GM10248 (cell line): Measurements from ENCODE around the gene AGPAT3.

Experiments used
- CTCF ChIA-PET: fragments of 300-600 bp; sonication (Branson Sonifier 250); formaldehyde crosslinking; extraction: SDS; loops from one replicate; lab custom pipeline; 2021; ENCODE audit warnings: antibody characterized with exemption; lab: Yijun Ruan, JAX
- POLR2A ChIA-PET: fragments of 350-650 bp; sonication (Branson Sonifier 250); formaldehyde crosslinking; extraction: SDS; loops from one replicate; lab custom pipeline; 2020; ENCODE audit warnings: antibody characterized with exemption; lab: Yijun Ruan, JAX
- DNase-seq: peaks from one replicate; pipeline ENCODE4 v3.0.0; 2012; ENCODE audit errors: extremely low spot score
- CTCF ChIP-seq: IDR thresholded peaks from 2 replicates; pipeline ENCODE4 v1.5.1; 2012; ENCODE audit warnings: mild to moderate bottlenecking, low read depth; ENCODE audit errors: extremely low read depth, missing control alignments, control extremely low read depth

The AGPAT3 gene

DNA sequence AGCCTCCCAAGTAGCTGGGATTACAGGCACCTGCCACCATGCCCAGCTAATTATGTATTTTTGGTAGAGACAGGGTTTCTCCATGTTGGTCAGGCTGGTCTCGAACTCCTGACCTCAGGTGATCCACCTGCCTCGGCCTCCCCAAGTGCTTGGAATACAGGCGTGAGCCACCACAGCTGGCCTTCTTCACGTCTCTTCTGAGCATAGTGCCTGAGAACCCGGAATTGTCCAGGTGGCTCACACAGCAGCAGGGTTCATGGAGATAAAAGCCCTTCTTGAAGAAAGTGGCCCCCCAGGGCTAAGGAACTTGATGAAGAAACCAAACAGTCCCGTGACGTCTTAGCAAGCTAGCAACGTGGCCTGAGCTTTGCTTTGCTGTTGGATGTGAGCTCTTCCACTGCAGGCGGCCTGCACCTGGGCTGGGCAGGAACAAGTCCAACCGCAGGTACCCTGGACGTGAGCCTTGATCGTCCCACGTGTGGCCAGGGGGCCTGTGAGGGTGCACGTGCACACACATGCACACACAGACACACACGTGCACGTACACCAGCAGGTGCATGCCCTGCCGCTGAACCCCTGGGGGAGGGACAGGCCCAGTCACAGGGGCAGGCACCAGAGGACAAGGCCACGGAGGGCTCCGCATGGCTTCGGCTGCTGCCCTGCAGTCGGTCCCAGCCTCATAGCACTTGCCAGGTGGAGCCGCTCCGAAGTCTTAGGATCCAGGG lies 123.6 kb downstream of the AGPAT3 start:
- CTCF ChIA-PET, result interaction anchor here (3.5 kb wide), 1 partner anchor 12 kb away, joined by 19 read pairs; no protein-coding TSS in a partner anchor
- POLR2A ChIA-PET, result no interaction called here
- no peak for TF ChIP-seq CTCF
- no peak for DNase-seq

DNA sequence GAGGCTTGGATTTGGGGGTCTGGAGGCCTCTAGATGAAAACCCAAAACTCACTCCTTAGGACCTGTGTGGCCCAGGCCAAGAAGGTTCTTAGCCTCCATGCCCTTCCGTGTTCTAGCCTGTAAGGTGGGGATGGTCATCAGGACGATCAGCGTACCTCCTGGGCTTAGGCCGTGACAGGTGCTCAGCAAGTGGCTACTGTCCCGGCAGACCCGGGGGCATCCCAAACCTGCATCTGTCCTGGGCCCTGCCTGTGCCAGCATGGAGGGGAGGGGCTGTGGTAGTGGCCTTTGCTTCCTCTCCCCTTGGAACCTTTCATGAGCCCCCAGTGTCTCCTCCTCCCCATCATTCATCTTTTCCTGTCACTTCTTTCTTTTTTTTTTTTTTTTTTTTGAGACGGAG lies 124.4 kb downstream of the AGPAT3 start:
- CTCF ChIA-PET, result no interaction called here
- POLR2A ChIA-PET, result no interaction called here
- no peak for DNase-seq
- TF ChIP-seq CTCF, result no peak

DNA sequence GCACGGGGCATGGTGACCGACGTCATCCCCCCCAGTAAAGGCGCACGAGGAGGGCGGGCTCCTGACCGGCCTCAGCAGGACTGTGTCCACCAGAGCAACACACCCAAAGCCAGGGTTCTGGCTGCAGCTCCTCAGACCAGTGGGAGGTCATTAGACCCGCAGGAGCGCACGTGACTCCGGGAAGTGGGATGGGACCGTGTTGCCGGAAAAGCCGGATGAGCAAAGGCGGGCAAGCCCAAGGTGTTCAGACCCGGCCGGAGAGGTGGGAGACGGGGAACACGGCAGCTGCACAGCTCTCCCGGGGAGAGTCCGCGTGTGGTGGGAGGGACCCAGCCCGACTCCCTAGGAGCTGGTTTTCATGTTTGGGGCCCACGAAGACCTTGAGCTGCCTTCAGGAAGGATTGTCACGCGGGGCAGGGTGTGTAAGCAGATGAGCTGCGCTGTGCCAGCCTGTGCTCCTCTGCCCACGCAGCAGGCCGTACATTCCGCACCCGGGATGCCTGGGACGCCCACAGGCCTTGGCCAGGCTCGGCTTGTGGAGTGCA lies 126.5 kb downstream of the AGPAT3 start:
- POLR2A ChIA-PET, result no interaction called here
- no peak for TF ChIP-seq CTCF
- CTCF ChIA-PET, result interaction anchor here (1.0 to 1.4 kb wide), 2 partner anchors 16 to 21 kb away, joined by 4 to 5 read pairs; partner anchors contain the start of gene TRAPPC10
- no peak for DNase-seq

- POLR2A ChIA-PET, result no interaction called here
- TF ChIP-seq CTCF, result no peak
- CTCF ChIA-PET, result interaction anchor here (1.0 to 1.4 kb wide), 2 partner anchors 17 to 21 kb away, joined by 4 to 5 read pairs; partner anchors contain the start of gene TRAPPC10
- no peak for DNase-seq
Measured at GRCh38 chr21:43992121-43992520, 127.1 kb downstream of the AGPAT3 start.

GRCh38 chr21:43993420-43993934 lies 128.5 kb downstream of the AGPAT3 start:
- CTCF ChIA-PET, result interaction anchor here (2.1 kb wide), 1 partner anchor 10 kb away, joined by 4 read pairs; no protein-coding TSS in a partner anchor
- TF ChIP-seq CTCF, result no peak
- POLR2A ChIA-PET, result no interaction called here
- no peak for DNase-seq

DNA sequence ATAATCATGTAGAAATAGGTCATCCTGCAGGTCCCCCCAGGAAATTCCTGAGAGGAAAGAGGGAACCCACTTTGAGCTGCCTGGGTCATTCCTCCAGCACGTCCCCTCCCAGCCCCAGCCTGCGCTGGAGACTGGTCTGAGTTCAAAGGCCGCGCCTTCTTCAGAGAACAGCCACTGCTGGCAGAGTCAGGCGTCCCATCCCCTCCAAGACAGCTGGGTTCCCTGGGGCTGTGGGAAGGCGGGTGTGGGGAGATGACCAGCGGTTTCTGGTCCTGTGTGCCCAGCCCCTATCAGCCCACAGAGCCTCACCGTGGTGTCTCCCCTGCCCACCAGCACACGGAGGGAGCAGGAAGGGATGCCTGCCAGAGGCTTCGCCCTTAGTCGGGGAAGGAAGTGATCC lies 129.1 kb downstream of the AGPAT3 start:
- ChIA-PET CTCF (interaction anchor here (2.1 kb wide), 1 partner anchor 9 kb away, joined by 4 read pairs; no protein-coding TSS in a partner anchor), POLR2A (no interaction called here)
- TF ChIP-seq CTCF, result no peak
- DNase-seq, result peak; percentile 14
